ENCODE data around the gene EDEM1.
"Not testable (repeated sequence)": the region's sequence is repeated elsewhere in the genome, so short reads cannot be mapped to it uniquely, and the experiment has no call there.

Gene EDEM1

DNA sequence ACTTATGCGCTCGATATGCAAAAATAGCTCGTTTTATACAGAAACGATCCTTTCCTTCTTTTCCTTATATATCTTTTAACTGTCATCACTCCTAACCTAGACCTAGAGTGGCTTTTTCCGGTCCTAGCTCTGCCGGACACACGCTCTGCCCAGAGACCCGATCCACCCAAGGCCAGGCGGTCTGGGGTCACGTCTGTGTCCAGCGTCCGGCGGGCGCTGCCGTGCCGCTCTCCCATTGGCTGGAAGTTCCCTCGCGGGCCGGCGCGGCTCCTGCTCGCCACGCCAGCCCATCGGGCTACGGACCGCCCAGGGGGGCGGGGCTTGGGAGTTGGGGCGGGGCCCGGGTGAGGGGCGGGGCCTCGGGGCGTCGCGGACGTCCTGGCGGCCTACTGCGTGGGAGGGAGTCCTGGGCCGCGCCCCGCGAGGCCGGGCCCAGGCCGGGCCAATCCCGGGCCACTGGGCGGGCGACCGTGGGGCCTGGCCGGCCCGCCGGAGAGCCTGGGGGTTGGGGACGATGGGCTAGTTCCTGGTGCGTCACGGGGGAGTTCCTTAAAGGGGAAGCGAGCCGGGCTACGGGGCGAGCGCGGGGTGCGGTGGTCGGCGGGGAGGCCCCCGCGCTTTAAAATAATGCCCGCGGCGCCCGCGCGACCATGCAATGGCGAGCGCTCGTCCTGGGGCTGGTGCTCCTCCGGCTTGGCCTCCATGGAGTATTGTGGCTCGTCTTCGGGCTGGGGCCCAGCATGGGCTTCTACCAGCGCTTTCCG is at the start of gene EDEM1:
Gene EDEM1 (plus strand): TSS at position 552 of the 764 bp plus-strand sequence. CDS start 99 bp downstream, at position 651.
- Mint-ChIP-seq H3K9me3 (ENCODE audit: low read depth) (peaks cover 3% of the 10 kb centered on the region), H3K4me1 (ENCODE audit: low read depth) (peaks cover 33% of the 10 kb centered on the region), H3K4me3 (peak within 1 kb of the TSS; percentile 100), H3K36me3 (peaks cover 7% of the 10 kb centered on the region), H3K27me3 (no peaks in the 10 kb centered on the region), H3K27ac (peak within 1 kb of the TSS; percentile 100)

GRCh38 chr3:5138214-5138981 is 49.1 kb upstream of the EDEM1 start:
- Mint-ChIP-seq H3K27me3 (no peaks in the 10 kb centered on the region), H3K27ac (peak overlapping the region; percentile 47), H3K36me3 (peaks cover 4% of the 10 kb centered on the region), H3K4me3 (no peak overlapping the region), H3K9me3 (ENCODE audit: low read depth) (no peaks in the 10 kb centered on the region), H3K4me1 (ENCODE audit: low read depth) (peaks cover 62% of the 10 kb centered on the region)

GRCh38 chr3:5140230-5140621 is 47.3 kb upstream of the EDEM1 start:
- Mint-ChIP-seq H3K9me3 (ENCODE audit: low read depth) (no peaks in the 10 kb centered on the region), H3K27me3 (no peaks in the 10 kb centered on the region), H3K36me3 (peaks cover 22% of the 10 kb centered on the region), H3K27ac (peak overlapping the region; percentile 69), H3K4me3 (peak overlapping the region; percentile 64), H3K4me1 (ENCODE audit: low read depth) (peaks cover 68% of the 10 kb centered on the region)

- no peak overlapping the region for H3K27ac Mint-ChIP-seq
- no peak overlapping the region for H3K4me3 Mint-ChIP-seq
- H3K4me1 Mint-ChIP-seq (ENCODE audit: low read depth), result peaks cover 70% of the 10 kb centered on the region
- peaks cover 27% of the 10 kb centered on the region for H3K36me3 Mint-ChIP-seq
- H3K9me3 Mint-ChIP-seq (ENCODE audit: low read depth), result peaks cover 2% of the 10 kb centered on the region
- no peaks in the 10 kb centered on the region for H3K27me3 Mint-ChIP-seq
Measured at GRCh38 chr3:5140839-5141238, 46.7 kb upstream of the EDEM1 start.

DNA sequence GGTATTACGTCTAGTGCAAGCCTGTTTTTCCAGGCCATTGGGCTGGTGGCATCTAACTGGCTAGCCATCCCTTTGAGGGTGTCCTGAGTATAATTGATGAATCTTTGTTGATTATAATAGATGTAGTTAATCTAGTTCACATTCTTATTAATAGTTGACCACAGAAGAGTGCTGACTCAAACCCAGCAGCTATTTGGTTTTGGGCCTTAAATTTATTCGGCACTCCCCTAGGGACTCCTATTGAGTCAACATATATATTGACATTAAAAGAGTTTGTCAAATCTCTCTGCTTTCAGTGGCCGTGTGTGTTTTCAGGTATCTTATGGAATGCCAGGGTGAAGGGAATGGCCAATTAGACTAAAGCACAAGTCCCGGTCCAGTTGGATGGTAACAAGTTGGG is 45.7 kb upstream of the EDEM1 start:
- Mint-ChIP-seq H3K27me3 (no peaks in the 10 kb centered on the region), H3K27ac (no peak overlapping the region), H3K36me3 (peaks cover 34% of the 10 kb centered on the region), H3K4me1 (ENCODE audit: low read depth) (peaks cover 64% of the 10 kb centered on the region), H3K9me3 (ENCODE audit: low read depth) (peaks cover 4% of the 10 kb centered on the region), H3K4me3 (no peak overlapping the region)

DNA sequence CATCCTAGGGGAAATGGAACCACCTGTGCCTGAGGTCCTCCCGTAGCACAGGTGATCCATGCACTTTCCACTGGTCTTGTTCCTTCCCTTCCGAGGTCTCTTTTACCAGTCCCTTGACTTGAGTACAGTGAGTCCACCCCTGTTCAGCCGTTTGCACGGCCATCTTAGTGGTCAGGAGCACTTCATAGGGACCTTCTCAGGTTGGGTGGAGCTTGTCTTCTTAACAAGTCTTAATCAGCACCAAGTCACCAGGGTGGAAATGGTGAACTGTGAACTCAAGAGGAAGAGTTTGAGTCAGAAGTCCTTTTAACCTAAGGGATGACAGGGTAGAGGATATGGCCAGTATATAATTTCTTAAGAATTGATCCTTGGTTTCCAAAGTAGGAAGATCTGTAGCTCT is 44.0 kb upstream of the EDEM1 start:
- H3K4me3 Mint-ChIP-seq, result no peak overlapping the region
- peaks cover 45% of the 10 kb centered on the region for H3K36me3 Mint-ChIP-seq
- H3K27me3 Mint-ChIP-seq, result no peaks in the 10 kb centered on the region
- H3K27ac Mint-ChIP-seq, result no peak overlapping the region
- H3K9me3 Mint-ChIP-seq (ENCODE audit: low read depth), result peaks cover 4% of the 10 kb centered on the region
- peaks cover 58% of the 10 kb centered on the region for H3K4me1 Mint-ChIP-seq (ENCODE audit: low read depth)

GRCh38 chr3:5144316-5144994 is 43.1 kb upstream of the EDEM1 start:
- no peaks in the 10 kb centered on the region for H3K27me3 Mint-ChIP-seq
- peak overlapping the region; percentile 37 for H3K27ac Mint-ChIP-seq
- H3K9me3 Mint-ChIP-seq (ENCODE audit: low read depth), result peaks cover 4% of the 10 kb centered on the region
- peaks cover 48% of the 10 kb centered on the region for H3K36me3 Mint-ChIP-seq
- H3K4me1 Mint-ChIP-seq (ENCODE audit: low read depth), result peaks cover 59% of the 10 kb centered on the region
- H3K4me3 Mint-ChIP-seq, result no peak overlapping the region

DNA sequence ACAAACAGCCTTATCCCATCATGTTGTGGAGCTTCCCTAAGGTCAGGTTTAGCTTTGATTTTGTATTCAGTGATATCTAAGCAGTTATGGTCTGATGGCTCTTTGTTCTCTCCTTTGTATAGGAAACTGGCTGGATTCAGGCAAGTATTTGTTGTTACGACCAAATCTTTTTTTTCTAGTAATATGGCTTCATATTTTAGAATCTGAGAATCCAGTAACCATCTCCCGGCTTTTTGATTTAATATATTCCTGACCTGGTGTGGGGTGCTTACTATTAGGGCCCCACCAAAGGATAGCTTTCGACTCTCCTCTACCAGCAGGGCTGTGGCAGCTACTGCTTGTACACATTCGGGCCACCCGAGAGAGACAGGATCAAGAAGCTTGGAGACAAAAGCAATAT is 42.4 kb upstream of the EDEM1 start:
- peaks cover 50% of the 10 kb centered on the region for H3K36me3 Mint-ChIP-seq
- H3K27ac Mint-ChIP-seq, result no peak overlapping the region

DNA sequence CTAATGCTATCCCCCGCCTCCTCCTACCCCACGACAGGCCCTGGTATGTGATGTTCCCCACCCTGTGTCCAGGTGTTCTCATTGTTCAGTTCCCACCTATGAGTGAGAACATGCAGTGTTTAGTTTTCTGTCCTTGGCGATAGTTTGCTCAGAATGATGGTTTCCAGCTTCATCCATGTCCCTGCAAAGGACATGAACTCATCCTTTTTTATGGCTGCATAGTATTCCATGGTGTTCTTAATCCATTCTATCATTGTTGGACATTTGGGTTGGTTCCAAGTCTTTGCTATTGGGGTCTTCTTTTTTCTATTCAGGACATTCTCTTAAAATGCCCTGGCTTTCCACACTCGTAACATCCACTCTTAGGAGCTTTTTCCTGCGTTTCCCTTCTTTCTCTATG is 40.4 kb upstream of the EDEM1 start:
- H3K27ac Mint-ChIP-seq; H3K9me3 Mint-ChIP-seq (ENCODE audit: low read depth); H3K4me3 Mint-ChIP-seq; H3K27me3 Mint-ChIP-seq: not testable (repeated sequence)
- H3K4me1 Mint-ChIP-seq (ENCODE audit: low read depth), result peaks cover 55% of the 10 kb centered on the region
- peaks cover 50% of the 10 kb centered on the region for H3K36me3 Mint-ChIP-seq

More for the DNA sequence above, 42.4 kb upstream of the EDEM1 start:
- Mint-ChIP-seq H3K9me3 (ENCODE audit: low read depth) (peaks cover 4% of the 10 kb centered on the region), H3K27me3 (no peaks in the 10 kb centered on the region), H3K4me3 (no peak overlapping the region), H3K4me1 (ENCODE audit: low read depth) (peaks cover 58% of the 10 kb centered on the region)

DNA sequence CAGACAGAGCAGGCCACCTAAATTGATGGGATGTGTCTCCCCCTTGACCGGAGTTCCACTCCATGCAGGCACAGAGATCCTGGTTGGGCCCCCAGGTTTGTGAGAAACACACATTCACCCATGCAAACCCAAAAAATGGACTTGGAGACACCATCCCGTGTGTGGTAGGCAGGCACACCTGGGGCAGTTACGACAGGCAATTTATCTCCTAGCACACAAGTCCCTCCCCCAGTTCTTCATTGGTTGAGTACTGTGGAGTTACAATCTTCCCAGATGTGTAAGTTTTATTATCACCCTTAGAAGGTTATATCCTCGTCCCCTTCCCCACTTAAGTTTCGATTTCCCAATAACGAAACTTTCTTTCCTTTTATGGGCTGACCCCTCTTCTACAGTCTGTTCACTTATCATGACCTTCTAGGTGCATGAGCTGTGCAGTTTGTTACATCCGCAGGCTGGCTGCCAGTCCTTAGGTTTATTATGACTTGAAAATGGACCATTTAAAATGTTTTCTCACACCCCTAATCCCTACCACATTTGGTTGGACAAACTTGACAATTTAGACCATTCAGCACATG is 38.1 kb upstream of the EDEM1 start:
- Mint-ChIP-seq H3K27me3 (no peaks in the 10 kb centered on the region), H3K4me3 (no peak overlapping the region), H3K36me3 (peaks cover 39% of the 10 kb centered on the region), H3K4me1 (ENCODE audit: low read depth) (peaks cover 56% of the 10 kb centered on the region), H3K27ac (no peak overlapping the region), H3K9me3 (ENCODE audit: low read depth) (peaks cover 4% of the 10 kb centered on the region)

GRCh38 chr3:5151586-5151985 is 35.9 kb upstream of the EDEM1 start:
- Mint-ChIP-seq H3K27ac (no peak overlapping the region), H3K4me3 (no peak overlapping the region), H3K27me3 (no peaks in the 10 kb centered on the region), H3K4me1 (ENCODE audit: low read depth) (peaks cover 67% of the 10 kb centered on the region), H3K36me3 (peaks cover 21% of the 10 kb centered on the region), H3K9me3 (ENCODE audit: low read depth) (no peaks in the 10 kb centered on the region)

DNA sequence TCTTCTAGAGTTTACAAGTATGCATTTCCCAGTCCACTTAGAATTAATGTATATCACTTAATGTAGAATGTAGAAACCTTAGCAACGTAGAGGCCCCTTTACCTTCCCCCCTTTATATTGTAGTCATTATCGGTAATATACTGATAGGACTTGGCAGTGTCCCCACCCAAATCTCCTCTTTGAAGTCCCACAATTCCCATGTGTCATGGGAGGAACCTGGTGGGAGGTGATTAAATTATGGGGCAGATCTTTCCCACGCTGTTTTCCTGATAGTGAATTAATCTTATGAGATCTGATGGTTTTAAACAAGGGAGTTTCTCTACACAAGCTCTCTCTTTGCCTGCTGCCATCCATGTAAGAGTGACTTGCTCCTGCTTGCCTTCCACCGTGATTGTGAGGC is 34.4 kb upstream of the EDEM1 start:
- H3K27me3 Mint-ChIP-seq, result no peaks in the 10 kb centered on the region
- H3K9me3 Mint-ChIP-seq (ENCODE audit: low read depth), result no peaks in the 10 kb centered on the region
- no peak overlapping the region for H3K4me3 Mint-ChIP-seq
- no peak overlapping the region for H3K27ac Mint-ChIP-seq
- peaks cover 75% of the 10 kb centered on the region for H3K4me1 Mint-ChIP-seq (ENCODE audit: low read depth)
- H3K36me3 Mint-ChIP-seq, result peaks cover 8% of the 10 kb centered on the region

- no peaks in the 10 kb centered on the region for H3K9me3 Mint-ChIP-seq (ENCODE audit: low read depth)
- H3K4me3 Mint-ChIP-seq, result no peak overlapping the region
- no peak overlapping the region for H3K27ac Mint-ChIP-seq
- no peaks in the 10 kb centered on the region for H3K27me3 Mint-ChIP-seq
- no peaks in the 10 kb centered on the region for H3K36me3 Mint-ChIP-seq
- H3K4me1 Mint-ChIP-seq (ENCODE audit: low read depth), result peaks cover 71% of the 10 kb centered on the region
Measured at GRCh38 chr3:5155241-5155640, 32.3 kb upstream of the EDEM1 start.

DNA sequence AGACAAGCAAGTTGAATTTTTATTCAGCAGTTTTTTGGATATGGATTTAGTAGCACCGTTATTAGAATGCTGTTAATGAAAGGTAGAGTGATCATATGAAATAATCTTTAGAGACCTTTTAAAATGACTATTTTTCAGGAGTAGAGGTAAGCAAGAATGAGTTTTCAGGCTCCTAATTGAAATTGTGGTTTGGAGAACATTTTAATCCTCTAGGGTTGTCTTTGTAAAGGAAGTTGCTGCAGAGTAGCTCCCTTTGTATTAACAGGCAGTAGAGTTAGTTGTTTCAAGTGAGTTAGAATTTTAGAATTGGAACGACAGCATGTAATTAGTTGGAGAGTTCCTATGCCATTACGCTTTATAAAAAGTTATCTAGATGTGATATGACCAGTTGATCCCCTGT is 27.2 kb upstream of the EDEM1 start:
- Mint-ChIP-seq H3K27me3 (no peaks in the 10 kb centered on the region), H3K4me3 (no peak overlapping the region), H3K27ac (peak overlapping the region; percentile 64)

More for the DNA sequence above, 27.2 kb upstream of the EDEM1 start:
- H3K36me3 Mint-ChIP-seq, result no peaks in the 10 kb centered on the region
- no peaks in the 10 kb centered on the region for H3K9me3 Mint-ChIP-seq (ENCODE audit: low read depth)
- H3K4me1 Mint-ChIP-seq (ENCODE audit: low read depth), result peaks cover 74% of the 10 kb centered on the region
